ENCODE results near the gene GNPTG. TPM values are rescaled to one million over a fixed set of nuclear protein-coding genes. Genes with fewer than 3 reads are reported as not detected.

The GNPTG gene
- total RNA-seq, 1 donor from 2014 or later, result 49.7 TPM

DNA sequence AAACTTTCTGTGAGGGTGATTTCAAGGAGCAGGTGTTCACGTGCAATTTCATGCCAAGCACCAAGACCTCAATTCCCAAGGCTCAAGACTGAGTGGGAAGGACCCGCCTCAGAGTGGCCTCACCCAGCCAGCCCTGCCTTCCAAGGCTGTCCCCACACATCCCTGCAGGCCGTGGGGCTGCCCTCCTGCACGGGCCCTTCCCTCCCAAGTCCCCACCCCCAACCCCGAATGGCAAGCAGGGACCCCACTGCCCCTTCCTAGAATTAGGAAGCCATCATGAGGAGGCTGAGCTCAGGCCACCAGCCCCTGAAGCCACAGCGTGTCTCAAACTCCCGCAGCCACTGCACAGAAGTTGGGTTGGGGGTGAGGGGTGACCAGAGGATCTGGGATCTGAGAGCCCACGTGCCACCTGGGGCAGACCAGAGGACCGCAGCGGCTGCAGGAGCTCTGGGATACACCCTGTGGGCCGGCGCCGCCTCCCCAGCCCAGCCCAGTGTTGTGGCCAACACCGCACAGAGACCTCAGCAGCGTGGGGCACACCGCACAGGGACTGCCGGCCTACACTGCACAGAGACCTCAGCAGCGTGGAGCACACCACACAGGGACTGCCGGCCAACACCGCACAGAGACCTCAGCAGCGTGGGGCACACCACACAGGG, 20.7 kb downstream of the GNPTG start:
- Mint-ChIP-seq H3K4me1 (ENCODE audit: low read depth) (no peaks in the 10 kb centered on the region), H3K36me3 (ENCODE audit: insufficient read depth) (no peaks in the 10 kb centered on the region), H3K27me3 (no peaks in the 10 kb centered on the region), H3K9me3 (ENCODE audit: low read depth) (no peaks in the 10 kb centered on the region), H3K27ac (no peak overlapping the region), H3K4me3 (ENCODE audit: low read depth) (no peak overlapping the region)
- TF ChIP-seq, protein P1, sequence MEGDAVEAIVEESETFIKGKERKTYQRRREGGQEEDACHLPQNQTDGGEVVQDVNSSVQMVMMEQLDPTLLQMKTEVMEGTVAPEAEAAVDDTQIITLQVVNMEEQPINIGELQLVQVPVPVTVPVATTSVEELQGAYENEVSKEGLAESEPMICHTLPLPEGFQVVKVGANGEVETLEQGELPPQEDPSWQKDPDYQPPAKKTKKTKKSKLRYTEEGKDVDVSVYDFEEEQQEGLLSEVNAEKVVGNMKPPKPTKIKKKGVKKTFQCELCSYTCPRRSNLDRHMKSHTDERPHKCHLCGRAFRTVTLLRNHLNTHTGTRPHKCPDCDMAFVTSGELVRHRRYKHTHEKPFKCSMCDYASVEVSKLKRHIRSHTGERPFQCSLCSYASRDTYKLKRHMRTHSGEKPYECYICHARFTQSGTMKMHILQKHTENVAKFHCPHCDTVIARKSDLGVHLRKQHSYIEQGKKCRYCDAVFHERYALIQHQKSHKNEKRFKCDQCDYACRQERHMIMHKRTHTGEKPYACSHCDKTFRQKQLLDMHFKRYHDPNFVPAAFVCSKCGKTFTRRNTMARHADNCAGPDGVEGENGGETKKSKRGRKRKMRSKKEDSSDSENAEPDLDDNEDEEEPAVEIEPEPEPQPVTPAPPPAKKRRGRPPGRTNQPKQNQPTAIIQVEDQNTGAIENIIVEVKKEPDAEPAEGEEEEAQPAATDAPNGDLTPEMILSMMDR (IDR thresholded peaks at IDR 0.05; ENCODE audit: unreplicated experiment), result no peak
- DNase-seq (ENCODE audit: low spot score, unreplicated experiment), result no peak

DNA sequence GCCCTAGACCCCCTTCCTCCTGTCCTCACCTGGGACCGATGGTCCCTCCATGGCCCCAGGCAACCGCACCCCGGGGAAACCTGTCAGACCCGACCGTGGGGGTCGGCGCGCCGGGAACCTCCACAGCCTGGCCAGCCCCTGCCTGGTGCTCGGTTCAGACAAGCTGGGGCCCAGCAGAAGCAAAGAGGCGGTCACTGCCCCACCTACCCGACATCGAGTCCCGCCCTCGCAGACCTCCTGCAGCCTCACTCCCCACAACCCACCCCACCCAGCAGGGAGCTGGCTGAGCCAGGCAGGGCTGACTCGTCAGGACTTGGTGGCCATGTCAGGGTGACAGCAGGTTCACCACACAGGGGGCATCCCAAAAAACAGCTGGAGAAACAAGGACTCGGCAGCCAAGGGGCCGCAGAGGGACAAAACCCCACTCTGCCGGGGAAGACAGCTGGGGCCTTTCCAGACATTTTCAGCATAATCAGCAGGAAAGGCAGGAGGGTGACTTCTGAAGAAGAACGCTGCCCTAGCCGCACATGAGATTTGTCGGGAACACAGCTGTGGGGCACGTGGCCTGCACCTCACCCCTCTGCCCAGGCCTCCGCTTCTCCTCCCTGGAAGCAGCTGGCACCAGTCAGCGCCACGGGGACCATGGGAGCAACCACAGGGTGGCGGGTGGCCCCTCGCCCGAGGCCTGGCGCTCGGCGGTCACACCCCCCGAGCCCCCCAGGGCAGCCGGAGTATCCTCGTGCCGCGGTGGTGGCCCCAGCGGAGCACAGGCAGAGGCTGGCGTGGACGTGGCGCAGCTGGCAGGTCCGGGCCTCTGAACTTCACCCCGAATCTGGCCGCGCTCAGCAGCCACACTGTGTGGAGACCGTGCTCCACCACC, 22.9 kb downstream of the GNPTG start:
- Mint-ChIP-seq H3K36me3 (ENCODE audit: insufficient read depth) (no peaks in the 10 kb centered on the region), H3K9me3 (ENCODE audit: low read depth) (no peaks in the 10 kb centered on the region), H3K4me3 (ENCODE audit: low read depth) (no peak overlapping the region), H3K4me1 (ENCODE audit: low read depth) (peaks cover 4% of the 10 kb centered on the region), H3K27me3 (peaks cover 7% of the 10 kb centered on the region), H3K27ac (no peak overlapping the region)
- TF ChIP-seq, protein P1 (IDR thresholded peaks at IDR 0.05; ENCODE audit: unreplicated experiment), result no peak
- DNase-seq (ENCODE audit: low spot score, unreplicated experiment), result no peak

DNA sequence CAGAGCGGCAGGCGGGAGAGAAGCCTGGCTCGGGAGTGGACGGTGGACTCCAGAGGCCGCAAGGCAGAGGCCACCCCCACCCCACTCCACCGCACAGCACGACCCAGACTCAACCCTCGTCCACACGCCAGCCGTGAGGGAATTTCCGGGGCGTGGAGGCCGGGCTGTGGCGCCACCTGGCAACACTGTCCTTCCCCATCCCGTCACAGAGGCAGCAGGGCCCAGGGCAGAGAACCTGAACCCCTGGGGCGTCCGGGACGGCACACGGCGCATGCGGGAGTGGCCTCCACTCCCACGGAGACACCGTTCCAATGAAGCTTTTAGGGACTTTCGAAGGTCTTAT, 23.5 kb downstream of the GNPTG start:
- H3K4me3 Mint-ChIP-seq (ENCODE audit: low read depth), result no peak overlapping the region
- H3K4me1 Mint-ChIP-seq (ENCODE audit: low read depth), result peaks cover 8% of the 10 kb centered on the region
- H3K9me3 Mint-ChIP-seq (ENCODE audit: low read depth), result no peaks in the 10 kb centered on the region
- TF ChIP-seq, protein P1 (IDR thresholded peaks at IDR 0.05; ENCODE audit: unreplicated experiment), result no peak
- H3K27me3 Mint-ChIP-seq, result peaks cover 7% of the 10 kb centered on the region
- H3K36me3 Mint-ChIP-seq (ENCODE audit: insufficient read depth), result no peaks in the 10 kb centered on the region
- H3K27ac Mint-ChIP-seq, result no peak overlapping the region
- DNase-seq (ENCODE audit: low spot score, unreplicated experiment), result no peak

DNA sequence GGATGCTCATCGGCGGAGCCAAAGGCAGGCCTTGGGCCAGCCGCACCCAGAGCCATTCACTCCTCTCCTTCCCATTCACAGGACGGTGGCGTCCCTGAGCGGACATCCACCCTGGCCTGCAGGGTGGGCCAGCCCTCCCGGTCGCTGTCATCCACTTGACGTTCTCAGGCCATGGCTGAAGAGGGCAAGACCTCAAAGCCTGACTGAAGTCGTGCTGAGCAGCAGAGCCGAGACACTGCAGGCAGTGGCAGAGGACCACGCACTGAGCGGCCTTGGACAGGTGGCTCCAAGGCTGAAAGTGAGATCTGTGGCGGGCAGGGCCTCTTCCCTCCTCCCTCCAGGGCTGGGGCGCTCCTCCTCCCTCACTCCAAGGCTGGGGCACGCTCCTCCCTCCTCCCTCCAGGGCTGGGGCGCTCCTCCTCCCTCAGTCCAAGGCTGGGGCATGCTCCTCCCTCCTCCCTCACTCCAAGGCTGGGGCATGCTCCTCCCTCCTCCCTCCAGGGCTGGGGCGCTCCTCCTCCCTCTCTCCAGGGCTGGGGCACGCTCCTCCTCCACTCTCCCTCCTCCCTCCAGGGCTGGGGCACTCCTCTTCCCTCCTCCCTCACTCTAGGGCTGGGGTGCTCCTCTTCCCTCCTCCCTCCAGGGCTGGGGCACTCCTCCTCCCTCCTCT, 24.1 kb downstream of the GNPTG start:
- DNase-seq (ENCODE audit: low spot score, unreplicated experiment), result no peak
- Mint-ChIP-seq H3K27ac (no peak overlapping the region), H3K9me3 (ENCODE audit: low read depth) (no peaks in the 10 kb centered on the region), H3K36me3 (ENCODE audit: insufficient read depth) (peaks cover under 1% of the 10 kb centered on the region), H3K4me1 (ENCODE audit: low read depth) (peaks cover 8% of the 10 kb centered on the region), H3K4me3 (ENCODE audit: low read depth) (no peak overlapping the region), H3K27me3 (peaks cover 7% of the 10 kb centered on the region)
- TF ChIP-seq, protein P1 (IDR thresholded peaks at IDR 0.05; ENCODE audit: unreplicated experiment), result no peak

DNA sequence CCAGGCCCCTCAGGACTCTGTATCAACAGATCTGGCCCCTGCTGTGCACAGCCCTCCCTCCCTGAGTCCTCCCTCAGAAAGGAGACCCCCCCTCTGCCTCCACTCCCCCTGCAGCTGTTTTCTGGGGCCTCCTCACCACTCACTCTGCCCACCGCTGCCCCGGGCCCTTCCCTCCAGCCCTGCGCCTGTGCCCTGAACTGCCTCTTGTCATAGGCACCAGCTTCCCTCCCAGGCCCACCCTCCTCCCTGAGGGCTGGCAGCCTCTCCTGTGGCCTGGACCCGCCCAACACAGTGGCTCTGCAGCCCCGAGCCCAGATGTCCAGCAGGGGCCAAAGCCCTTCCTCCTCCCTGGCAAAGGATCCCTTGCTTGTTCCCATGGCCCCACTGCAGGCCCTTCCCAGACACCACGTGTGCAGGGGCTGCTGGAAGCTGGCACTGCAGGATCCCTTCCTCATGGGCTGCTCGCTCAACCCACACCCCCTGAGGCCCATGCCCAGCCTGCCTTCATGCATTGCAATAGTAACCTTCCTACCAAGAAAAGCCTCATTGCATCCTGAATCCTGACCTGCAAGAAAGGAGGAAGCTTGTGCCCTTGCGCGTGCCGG, 25.8 kb downstream of the GNPTG start:
- H3K4me1 Mint-ChIP-seq (ENCODE audit: low read depth), result peaks cover 8% of the 10 kb centered on the region
- TF ChIP-seq, protein P1 (IDR thresholded peaks at IDR 0.05; ENCODE audit: unreplicated experiment), result no peak
- no peak for DNase-seq (ENCODE audit: low spot score, unreplicated experiment)
- no peak overlapping the region for H3K4me3 Mint-ChIP-seq (ENCODE audit: low read depth)
- H3K27me3 Mint-ChIP-seq, result peaks cover 7% of the 10 kb centered on the region
- no peak overlapping the region for H3K27ac Mint-ChIP-seq
- no peaks in the 10 kb centered on the region for H3K9me3 Mint-ChIP-seq (ENCODE audit: low read depth)
- peaks cover 2% of the 10 kb centered on the region for H3K36me3 Mint-ChIP-seq (ENCODE audit: insufficient read depth)
